PC-9 (cell line): ENCODE measurements around the gene LIN28A. TPM values are rescaled to one million over a fixed set of nuclear protein-coding genes. Genes with fewer than 3 reads are reported as not detected.

ENCODE experiments used
- BruUV-seq: library from RNA; stranded (reverse); fragments of 400-500 nt; replicated peaks from 2 replicates; lab custom pipeline; 2021; lab: Mats Ljungman, UMichigan
- CTCF ChIA-PET: fragments of 300-600 bp; sonication (Branson Sonifier 250); formaldehyde crosslinking; loops from one replicate; lab custom pipeline; 2022; ENCODE audit warnings: antibody characterized with exemption; lab: Charles Lee
- POLR2A ChIA-PET: fragments of 300-600 bp; sonication (Branson Sonifier 250); formaldehyde crosslinking; loops from one replicate; lab custom pipeline; 2022; ENCODE audit warnings: antibody characterized with exemption; ENCODE audit not compliant: unreplicated experiment; lab: Charles Lee
- DNase-seq, 2 experiments: peaks; one replicate each; pipeline versions ENCODE4 v3.0.0 to v3.0.0-alpha.2; 2015 to 2022; ENCODE audit warnings: mixed read lengths in 1 of 2
- H2AFZ ChIP-seq: fragments of 200-600 bp; sonication (generic); 2 replicates; pipeline ENCODE4 v1.8.1; 2017; ENCODE audit warnings: antibody characterized with exemption
- H3F3A ChIP-seq: fragments of 200-600 bp; sonication (generic); 2 replicates; pipeline ENCODE4 v1.8.1; 2017; ENCODE audit warnings: antibody characterized with exemption, mild to moderate bottlenecking, low read depth; ENCODE audit not compliant: insufficient read depth
- H3K27ac ChIP-seq: fragments of 200-600 bp; sonication (generic); 2 replicates; pipeline ENCODE4 v1.6.1; 2016; ENCODE audit warnings: mixed run types
- H3K27me3 ChIP-seq: fragments of 200-600 bp; sonication (generic); 2 replicates; pipeline ENCODE4 v1.6.1; 2016; ENCODE audit warnings: low read depth, mixed run types; ENCODE audit not compliant: insufficient read depth
- H3K36me3 ChIP-seq: fragments of 200-600 bp; sonication (generic); 2 replicates; pipeline ENCODE4 v1.6.1; 2016; ENCODE audit warnings: low read depth, mixed run types
- H3K4me1 ChIP-seq: fragments of 200-600 bp; sonication (generic); replicated peaks from 2 replicates; pipeline ENCODE4 v1.6.1; 2016; ENCODE audit warnings: mixed run types; ENCODE audit not compliant: insufficient read depth
- H3K4me2 ChIP-seq: fragments of 200-600 bp; sonication (generic); 2 replicates; pipeline ENCODE4 v1.6.1; 2017; ENCODE audit warnings: mixed run types
- H3K4me3 ChIP-seq: fragments of 200-600 bp; sonication (generic); 2 replicates; pipeline ENCODE4 v1.6.1; 2016; ENCODE audit warnings: mixed run types
- H3K79me2 ChIP-seq: fragments of 200-600 bp; sonication (generic); 2 replicates; pipeline ENCODE4 v1.6.1; 2017; ENCODE audit warnings: low read depth, mixed run types
- H3K9me2 ChIP-seq: fragments of 200-600 bp; sonication (generic); 2 replicates; pipeline ENCODE4 v1.8.1; 2017; ENCODE audit warnings: mild to moderate bottlenecking; ENCODE audit not compliant: insufficient read depth
- H3K9me3 ChIP-seq: fragments of 200-600 bp; sonication (generic); 2 replicates; pipeline ENCODE4 v1.8.1; 2016; ENCODE audit warnings: low read depth; ENCODE audit not compliant: insufficient read depth
- H4K20me1 ChIP-seq: fragments of 200-600 bp; sonication (generic); 2 replicates; pipeline ENCODE4 v1.8.1; 2017; ENCODE audit not compliant: insufficient read depth
- EZH2 ChIP-seq: fragments of 200-600 bp; sonication (generic); IDR thresholded peaks from 2 replicates; pipeline ENCODE4 v1.8.0; 2017; ENCODE audit warnings: antibody characterized with exemption, low read depth
- intact Hi-C: fragments of 100-400 bp; cut with micrococcal nuclease; formaldehyde crosslinking; loops from one replicate; pipeline ENCODE4 v1.10.0; 2022; ENCODE audit not compliant: unreplicated experiment
- total RNA-seq: library from RNA; stranded (reverse); gene quantifications from 2 replicates; pipeline ENCODE4 v1.2.3, GENCODE V29; 2021
- TF ChIP-seq, protein P1 (sequence below): fragments of 200-600 bp; sonication (generic); conservative IDR thresholded peaks from 2 replicates; pipeline ENCODE4 v1.6.1; 2017; ENCODE audit warnings: mixed run types, antibody characterized with exemption, mild to moderate bottlenecking, moderate library complexity

Gene LIN28A
- total RNA-seq, 1 experiment from 2014 or later: not detected

GRCh38 chr1:26438041-26438440 is 27.4 kb downstream of the LIN28A start:
- CTCF ChIA-PET: interaction anchor here (0.6 kb wide), 1 partner anchor 79 kb away, joined by 3 read pairs; no protein-coding TSS in a partner anchor
- BruUV-seq: no TSS peak

GRCh38 chr1:26440259-26440658 is 29.6 kb downstream of the LIN28A start:
- H3K79me2 ChIP-seq: no peaks in the 10 kb centered on the region
- no peak overlapping the region for H3K4me3 ChIP-seq
- no peak overlapping the region for H3K27ac ChIP-seq
- H3K36me3 ChIP-seq: no peaks in the 10 kb centered on the region
- intact Hi-C loops: no loop called here
- TF ChIP-seq, protein P1, sequence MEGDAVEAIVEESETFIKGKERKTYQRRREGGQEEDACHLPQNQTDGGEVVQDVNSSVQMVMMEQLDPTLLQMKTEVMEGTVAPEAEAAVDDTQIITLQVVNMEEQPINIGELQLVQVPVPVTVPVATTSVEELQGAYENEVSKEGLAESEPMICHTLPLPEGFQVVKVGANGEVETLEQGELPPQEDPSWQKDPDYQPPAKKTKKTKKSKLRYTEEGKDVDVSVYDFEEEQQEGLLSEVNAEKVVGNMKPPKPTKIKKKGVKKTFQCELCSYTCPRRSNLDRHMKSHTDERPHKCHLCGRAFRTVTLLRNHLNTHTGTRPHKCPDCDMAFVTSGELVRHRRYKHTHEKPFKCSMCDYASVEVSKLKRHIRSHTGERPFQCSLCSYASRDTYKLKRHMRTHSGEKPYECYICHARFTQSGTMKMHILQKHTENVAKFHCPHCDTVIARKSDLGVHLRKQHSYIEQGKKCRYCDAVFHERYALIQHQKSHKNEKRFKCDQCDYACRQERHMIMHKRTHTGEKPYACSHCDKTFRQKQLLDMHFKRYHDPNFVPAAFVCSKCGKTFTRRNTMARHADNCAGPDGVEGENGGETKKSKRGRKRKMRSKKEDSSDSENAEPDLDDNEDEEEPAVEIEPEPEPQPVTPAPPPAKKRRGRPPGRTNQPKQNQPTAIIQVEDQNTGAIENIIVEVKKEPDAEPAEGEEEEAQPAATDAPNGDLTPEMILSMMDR: no peak
- TF ChIP-seq EZH2: no peak
- H3K9me3 ChIP-seq: no peaks in the 10 kb centered on the region
- H3K4me2 ChIP-seq: no peak overlapping the region
- ChIA-PET POLR2A (no interaction called here), CTCF (no interaction called here)
- DNase-seq: no peak
- no peaks in the 10 kb centered on the region for H3F3A ChIP-seq
- H4K20me1 ChIP-seq: no peaks in the 10 kb centered on the region
- no peaks in the 10 kb centered on the region for H3K27me3 ChIP-seq
- no peak overlapping the region for H2AFZ ChIP-seq
- no TSS peak for BruUV-seq
- H3K9me2 ChIP-seq: no peaks in the 10 kb centered on the region
- no peaks in the 10 kb centered on the region for H3K4me1 ChIP-seq

More at GRCh38 chr1:26438041-26438440, 27.4 kb downstream of the LIN28A start:
- no peak for DNase-seq
- intact Hi-C loops: no loop called here
- H3K36me3 ChIP-seq: no peaks in the 10 kb centered on the region
- no peaks in the 10 kb centered on the region for H3K9me3 ChIP-seq
- H3K4me3 ChIP-seq: no peak overlapping the region
- H3F3A ChIP-seq: no peaks in the 10 kb centered on the region
- H3K27ac ChIP-seq: no peak overlapping the region
- POLR2A ChIA-PET: no interaction called here
- no peaks in the 10 kb centered on the region for H3K9me2 ChIP-seq
- H2AFZ ChIP-seq: no peak overlapping the region
- TF ChIP-seq EZH2: no peak
- TF ChIP-seq, protein P1: no peak
- H3K4me2 ChIP-seq: no peak overlapping the region
- peaks cover 4% of the 10 kb centered on the region for H3K4me1 ChIP-seq
- peaks cover 8% of the 10 kb centered on the region; the same call in 1 of the 2 replicates for H3K79me2 ChIP-seq
- no peaks in the 10 kb centered on the region for H3K27me3 ChIP-seq
- no peaks in the 10 kb centered on the region for H4K20me1 ChIP-seq

GRCh38 chr1:26449868-26450267 is 39.3 kb downstream of the LIN28A start:
- Histone ChIP-seq H3K4me3 (no peak overlapping the region), H3F3A (0 out of 2 replicates have a peak, but pooled peaks cover 4% of the 10 kb centered on the region), H3K9me2 (no peaks in the 10 kb centered on the region), H3K79me2 (no peaks in the 10 kb centered on the region), H3K27me3 (no peaks in the 10 kb centered on the region), H3K4me2 (no peak overlapping the region), H4K20me1 (no peaks in the 10 kb centered on the region), H3K27ac (no peak overlapping the region), H3K36me3 (no peaks in the 10 kb centered on the region), H3K9me3 (no peaks in the 10 kb centered on the region), H2AFZ (no peak overlapping the region), H3K4me1 (no peaks in the 10 kb centered on the region)
- DNase-seq: no peak
- intact Hi-C loops: loop anchor here (5.0 kb wide), 1 partner anchor 403 kb away; the partner anchor contains the start of gene SLC30A2
- no TSS peak for BruUV-seq
- CTCF ChIA-PET: no interaction called here
- POLR2A ChIA-PET: no interaction called here
- TF ChIP-seq EZH2: no peak
- TF ChIP-seq, protein P1: no peak
